Measurements from ENCODE around the gene RUFY3. TPM values are rescaled to one million over a fixed set of nuclear protein-coding genes. Genes with fewer than 3 reads are reported as not detected.
"Not testable (repeated sequence)": the region's sequence is repeated elsewhere in the genome, so short reads cannot be mapped to it uniquely, and the experiment has no call there.

The RUFY3 gene
- total and polyA plus RNA-seq, 7 donors, result 6.0 to 73.4 (median 47.4) TPM

DNA sequence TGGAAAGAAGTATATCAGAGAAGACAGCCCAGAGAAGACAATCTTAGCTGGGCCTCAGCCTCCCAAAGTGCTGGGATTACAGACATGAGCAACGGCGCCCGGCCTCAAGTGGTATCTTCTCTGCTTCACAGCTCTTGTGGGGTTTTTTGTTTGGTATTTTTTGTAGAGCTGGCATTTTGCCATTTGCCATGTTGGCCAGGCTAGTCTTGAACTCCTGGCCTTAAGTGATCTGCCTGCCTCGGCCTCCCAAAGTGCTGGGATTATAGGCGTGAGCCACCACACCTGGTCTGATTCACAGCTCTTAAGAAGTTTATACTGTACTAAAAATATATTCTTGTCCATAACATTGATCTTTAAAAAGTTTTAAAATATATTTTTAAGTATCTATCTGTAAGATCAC, 21.1 kb upstream of the RUFY3 start:
- H3K27ac ChIP-seq, result no peak overlapping the region
- peaks cover 0 to 11% (median 4%) of the 10 kb centered on the region in 4 donors for H3K4me1 ChIP-seq
- TF ChIP-seq, protein P1, sequence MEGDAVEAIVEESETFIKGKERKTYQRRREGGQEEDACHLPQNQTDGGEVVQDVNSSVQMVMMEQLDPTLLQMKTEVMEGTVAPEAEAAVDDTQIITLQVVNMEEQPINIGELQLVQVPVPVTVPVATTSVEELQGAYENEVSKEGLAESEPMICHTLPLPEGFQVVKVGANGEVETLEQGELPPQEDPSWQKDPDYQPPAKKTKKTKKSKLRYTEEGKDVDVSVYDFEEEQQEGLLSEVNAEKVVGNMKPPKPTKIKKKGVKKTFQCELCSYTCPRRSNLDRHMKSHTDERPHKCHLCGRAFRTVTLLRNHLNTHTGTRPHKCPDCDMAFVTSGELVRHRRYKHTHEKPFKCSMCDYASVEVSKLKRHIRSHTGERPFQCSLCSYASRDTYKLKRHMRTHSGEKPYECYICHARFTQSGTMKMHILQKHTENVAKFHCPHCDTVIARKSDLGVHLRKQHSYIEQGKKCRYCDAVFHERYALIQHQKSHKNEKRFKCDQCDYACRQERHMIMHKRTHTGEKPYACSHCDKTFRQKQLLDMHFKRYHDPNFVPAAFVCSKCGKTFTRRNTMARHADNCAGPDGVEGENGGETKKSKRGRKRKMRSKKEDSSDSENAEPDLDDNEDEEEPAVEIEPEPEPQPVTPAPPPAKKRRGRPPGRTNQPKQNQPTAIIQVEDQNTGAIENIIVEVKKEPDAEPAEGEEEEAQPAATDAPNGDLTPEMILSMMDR (IDR thresholded peaks at IDR 0.05), result no peak
- no peak for TF ChIP-seq POLR2A (IDR thresholded peaks at IDR 0.05)
- no peak for TF ChIP-seq POLR2AphosphoS5 (IDR thresholded peaks at IDR 0.05)
- no peak for TF ChIP-seq EP300 (IDR thresholded peaks at IDR 0.05)
- no peak overlapping the region for H3K4me3 ChIP-seq
- H3K36me3 ChIP-seq, result no peaks in the 10 kb centered on the region
- 88 to 90% methylated on average over 5 of the region's 5 CpGs for WGBS, 2 donors
- no peak for DNase-seq
- intact Hi-C loops (cut with DNase I), result loop anchor here (5.0 kb wide), 1 partner anchor 137 kb away; the partner anchor contains the start of gene GRSF1
- no peaks in the 10 kb centered on the region for H3K27me3 ChIP-seq
- no peaks in the 10 kb centered on the region for H3K9me3 ChIP-seq

DNA sequence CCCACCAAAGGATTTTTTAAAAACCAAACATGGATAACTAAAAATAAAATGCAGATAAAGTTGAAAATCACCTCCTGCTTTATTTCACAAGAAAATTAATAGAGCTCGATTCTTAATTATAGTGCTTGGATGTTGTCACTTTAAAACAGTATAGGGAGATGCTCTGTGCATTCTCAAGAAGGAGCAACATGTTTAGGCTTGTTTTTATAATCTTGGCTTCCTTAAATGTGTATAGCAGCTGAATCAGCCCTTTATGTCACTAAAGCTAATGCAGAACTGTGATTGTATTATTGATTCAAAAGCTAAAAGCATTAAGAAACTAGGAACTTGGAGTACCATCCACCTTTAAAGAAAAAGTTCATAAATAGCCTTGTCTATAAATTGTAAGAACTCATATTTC, 20.5 kb upstream of the RUFY3 start:
- no peaks in the 10 kb centered on the region for H3K36me3 ChIP-seq

DNA sequence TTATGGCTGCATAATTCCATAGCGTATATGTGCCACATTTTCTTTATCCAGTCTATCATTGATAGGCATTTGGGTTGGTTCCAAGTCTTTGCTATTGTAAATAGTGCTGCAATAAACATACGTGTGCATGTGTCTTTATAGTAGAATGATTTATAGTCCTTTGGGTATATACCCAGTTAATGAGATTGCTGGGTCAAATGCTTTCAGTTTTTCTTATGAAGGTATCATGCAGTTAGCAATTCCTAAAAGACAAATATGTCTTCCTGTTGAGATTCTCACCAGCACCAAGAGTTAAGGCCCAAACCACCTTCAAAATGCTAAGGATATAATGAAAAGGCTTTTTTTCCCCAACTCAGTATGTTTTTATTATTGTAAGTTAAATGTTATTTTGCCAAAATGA, 19.2 kb upstream of the RUFY3 start:
- not testable (repeated sequence) for DNase-seq, H3K27me3 ChIP-seq, H3K27ac ChIP-seq, H3K36me3 ChIP-seq, H3K4me3 ChIP-seq, H3K9me3 ChIP-seq
- WGBS, 2 donors, result 17 to 63% methylated on average over 2 of the region's 2 CpGs
- intact Hi-C loops (cut with DNase I), result loop anchor here (5.0 kb wide), 1 partner anchor 135 kb away; the partner anchor contains the start of gene GRSF1
- H3K4me1 ChIP-seq, result peaks cover 0 to 29% (median 19%) of the 10 kb centered on the region in 4 donors

More for the DNA sequence above, 20.5 kb upstream of the RUFY3 start:
- WGBS, 2 donors, result 92 to 94% methylated on average over 1 of the region's 1 CpG
- H3K27me3 ChIP-seq, result no peaks in the 10 kb centered on the region
- no peaks in the 10 kb centered on the region for H3K9me3 ChIP-seq
- TF ChIP-seq EP300 (IDR thresholded peaks at IDR 0.05), result no peak
- no peak for DNase-seq
- intact Hi-C loops (cut with DNase I), result loop anchor here (5.0 kb wide), 1 partner anchor 136 kb away; the partner anchor contains the start of gene GRSF1
- H3K4me3 ChIP-seq, result no peak overlapping the region
- peaks cover 0 to 16% (median 8%) of the 10 kb centered on the region in 4 donors for H3K4me1 ChIP-seq
- no peak overlapping the region for H3K27ac ChIP-seq

DNA sequence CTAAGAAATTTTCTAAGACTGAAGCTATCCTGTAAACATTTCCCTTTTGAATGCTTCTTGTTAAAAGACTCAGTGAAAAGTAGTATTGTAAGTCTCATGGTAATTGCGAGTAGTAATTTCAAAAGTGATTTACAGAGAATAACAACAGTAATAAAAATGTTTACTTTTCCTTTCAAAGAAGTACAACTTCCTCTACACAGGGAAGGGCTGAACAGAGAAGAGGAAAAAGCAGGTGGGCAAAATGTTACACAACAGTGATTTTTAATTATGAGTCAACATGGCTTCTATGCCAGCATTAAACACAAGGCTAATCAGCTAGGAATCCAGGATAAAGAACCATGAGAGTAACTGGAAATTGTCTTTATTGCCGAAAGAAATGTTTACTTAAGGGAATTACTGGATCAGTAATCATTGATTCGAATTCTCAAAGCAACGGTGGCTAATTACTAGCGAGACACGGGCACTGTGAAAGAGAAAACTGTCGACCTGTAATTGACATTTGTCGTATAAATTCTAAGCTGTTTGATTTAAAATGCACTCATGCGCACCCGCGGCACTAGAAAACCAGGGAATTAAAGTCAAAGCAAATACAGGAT, 18.0 kb upstream of the RUFY3 start:
- DNase-seq, result no peak
- no peaks in the 10 kb centered on the region for H3K36me3 ChIP-seq
- H3K4me3 ChIP-seq, result peak overlapping the region; percentile 66 to 91 (median 84)
- no peaks in the 10 kb centered on the region for H3K27me3 ChIP-seq
- intact Hi-C loops (cut with DNase I), result loop anchor here (5.0 kb wide), 1 partner anchor 134 kb away; the partner anchor contains the start of gene GRSF1
- TF ChIP-seq, protein P1 (IDR thresholded peaks at IDR 0.05), result no peak
- no peak for TF ChIP-seq POLR2A (IDR thresholded peaks at IDR 0.05)
- no peak for TF ChIP-seq EP300 (IDR thresholded peaks at IDR 0.05)
- no peak for TF ChIP-seq POLR2AphosphoS5 (IDR thresholded peaks at IDR 0.05)
- whole genome bisulfite sequencing, 2 donors, result 3% methylated on average over 11 of the region's 11 CpGs
- peaks cover 0 to 30% (median 19%) of the 10 kb centered on the region in 4 donors for H3K4me1 ChIP-seq
- H3K27ac ChIP-seq, result peak overlapping the region; percentile 92 to 98 (median 97)
- no peaks in the 10 kb centered on the region for H3K9me3 ChIP-seq

DNA sequence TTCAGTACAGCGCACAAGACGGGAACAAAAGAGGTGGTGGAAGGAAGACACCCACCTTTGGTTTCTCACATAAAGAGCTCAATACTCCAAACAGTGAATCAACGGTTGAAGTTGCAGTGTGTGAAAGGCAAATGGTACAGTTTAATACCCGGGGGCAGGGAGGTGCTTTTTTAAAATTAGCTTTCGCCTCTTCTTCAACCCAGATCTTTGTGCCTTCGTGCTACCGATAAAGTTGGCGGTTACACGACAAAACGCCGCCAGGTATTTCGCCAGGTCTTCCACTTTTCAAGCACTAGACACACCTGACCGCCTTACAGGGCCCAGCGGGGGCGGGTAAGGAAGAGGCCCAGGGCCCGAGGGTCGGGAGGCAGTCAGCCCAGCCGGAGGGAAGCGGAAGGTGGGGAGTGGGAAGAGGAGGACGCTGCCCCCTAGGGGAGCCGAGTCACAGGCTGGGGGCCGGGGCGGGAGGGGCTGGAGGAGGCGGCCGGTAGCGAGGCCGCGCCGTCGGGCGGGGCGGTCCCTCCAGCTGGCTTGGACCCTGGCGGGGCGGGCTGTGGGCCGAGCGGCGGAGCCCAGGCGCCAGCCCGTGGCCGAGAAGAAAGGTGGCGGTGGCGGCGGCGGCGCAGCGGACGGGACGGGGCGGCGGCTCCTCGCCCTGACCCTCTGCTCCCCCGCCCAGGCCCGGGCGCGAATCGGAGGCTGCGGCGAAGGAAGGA, 17.4 kb upstream of the RUFY3 start:
- TF ChIP-seq POLR2AphosphoS5 (IDR thresholded peaks at IDR 0.05), result peak in 1 of 4 donors; percentile 58
- no peak for TF ChIP-seq POLR2A (IDR thresholded peaks at IDR 0.05)
- TF ChIP-seq EP300 (IDR thresholded peaks at IDR 0.05), result no peak
- TF ChIP-seq, protein P1 (IDR thresholded peaks at IDR 0.05), result peak in 3 of 4 experiments; percentile 14 to 31 (median 16)
- Histone ChIP-seq H3K27me3 (no peaks in the 10 kb centered on the region), H3K4me3 (peak overlapping the region; percentile 66 to 91 (median 84)), H3K4me1 (peaks cover 0 to 30% (median 19%) of the 10 kb centered on the region in 4 donors), H3K9me3 (no peaks in the 10 kb centered on the region), H3K27ac (peak overlapping the region; percentile 92 to 98 (median 97)), H3K36me3 (no peaks in the 10 kb centered on the region)
- intact Hi-C loops (cut with DNase I), result loop anchor here (5.0 kb wide), 1 partner anchor 133 kb away; the partner anchor contains the start of gene GRSF1
- WGBS, 2 donors, result 1% methylated on average over 58 of the region's 58 CpGs
- peak; percentile 90 for DNase-seq
